PC-3 (cell line): ENCODE data around the gene HCFC2. TPM values are rescaled to one million over a fixed set of nuclear protein-coding genes. Genes with fewer than 3 reads are reported as not detected.

ENCODE experiments used
- ATAC-seq: fragments of 200-7000 bp; cut with Tn5 transposase; 2 replicates; pipeline ENCODE4 v1.9.1; 2020; ENCODE audit warnings: mild to moderate bottlenecking, moderate library complexity
- BruUV-seq: library from RNA; stranded (reverse); fragments of 400-500 nt; replicated peaks from 2 replicates; lab custom pipeline; 2021; lab: Mats Ljungman, UMichigan
- CTCF ChIA-PET: fragments of 300-600 bp; sonication (Branson Sonifier 250); formaldehyde crosslinking; loops from one replicate; lab custom pipeline; 2022; ENCODE audit warnings: antibody characterized with exemption; lab: Charles Lee
- POLR2A ChIA-PET: fragments of 300-600 bp; sonication (Branson Sonifier 250); formaldehyde crosslinking; loops from one replicate; lab custom pipeline; 2022; ENCODE audit warnings: antibody characterized with exemption; ENCODE audit not compliant: unreplicated experiment; lab: Charles Lee
- DNase-seq: peaks from one replicate; pipeline ENCODE4 v3.0.0-alpha.2; 2015
- H2AFZ ChIP-seq: fragments of 300-600 bp; sonication (generic); 2 replicates; pipeline ENCODE4 v1.6.0; 2016; ENCODE audit warnings: antibody characterized with exemption, low read length
- H3F3A ChIP-seq: fragments of 300-600 bp; sonication (generic); one replicate; pipeline ENCODE4 v1.6.0; 2017; ENCODE audit warnings: antibody characterized with exemption, low read length, control low read depth, mild to moderate bottlenecking; ENCODE audit not compliant: unreplicated experiment
- H3K27ac ChIP-seq: fragments of 300-600 bp; sonication (generic); 2 replicates; pipeline ENCODE4 v1.5.1; 2016; ENCODE audit warnings: mild to moderate bottlenecking, low read length
- H3K27me3 ChIP-seq: fragments of 300-600 bp; sonication (generic); 2 replicates; pipeline ENCODE4 v1.6.1; 2016; ENCODE audit warnings: low read length, mixed read lengths
- H3K36me3 ChIP-seq: fragments of 300-600 bp; sonication (generic); 2 replicates; pipeline ENCODE4 v1.6.1; 2016; ENCODE audit warnings: low read depth, mixed run types, low read length, mixed read lengths
- H3K4me1 ChIP-seq: fragments of 300-600 bp; sonication (generic); 2 replicates; pipeline ENCODE4 v1.5.1; 2016; ENCODE audit warnings: low read length; ENCODE audit not compliant: insufficient read depth
- H3K4me2 ChIP-seq: fragments of 300-600 bp; sonication (generic); 2 replicates; pipeline ENCODE4 v1.6.0; 2016; ENCODE audit warnings: low read length
- H3K4me3 ChIP-seq: fragments of 300-600 bp; sonication (generic); 2 replicates; pipeline ENCODE4 v1.5.1; 2016; ENCODE audit warnings: mild to moderate bottlenecking, low read length, mixed read lengths
- H3K79me2 ChIP-seq: fragments of 300-600 bp; sonication (generic); 2 replicates; pipeline ENCODE4 v1.6.1; 2017; ENCODE audit warnings: low read length, mixed read lengths
- H3K9ac ChIP-seq: fragments of 300-600 bp; sonication (generic); 2 replicates; pipeline ENCODE4 v1.6.0; 2016; ENCODE audit warnings: mild to moderate bottlenecking, low read length
- H3K9me2 ChIP-seq: fragments of 300-600 bp; sonication (generic); replicated peaks from 2 replicates; pipeline ENCODE4 v1.6.1; 2016; ENCODE audit warnings: mixed run types, low read length, mixed read lengths
- H3K9me3 ChIP-seq: fragments of 300-600 bp; sonication (generic); 2 replicates; pipeline ENCODE4 v1.6.1; 2016; ENCODE audit warnings: low read length, mixed read lengths
- H4K20me1 ChIP-seq: fragments of 300-600 bp; sonication (generic); 2 replicates; pipeline ENCODE4 v1.6.1; 2016; ENCODE audit warnings: low read length, mixed read lengths
- EZH2 ChIP-seq: fragments of 300-600 bp; sonication (generic); IDR thresholded peaks from one replicate; pipeline ENCODE4 v1.6.1; 2017; ENCODE audit warnings: antibody characterized with exemption, mild to moderate bottlenecking, low read length; ENCODE audit not compliant: unreplicated experiment
- EZH2phosphoT487 ChIP-seq: fragments of 300-600 bp; sonication (generic); IDR thresholded peaks from 2 replicates; pipeline ENCODE4 v1.6.1; 2018; ENCODE audit warnings: mild to moderate bottlenecking, antibody characterized with exemption, low read length, borderline replicate concordance
- intact Hi-C: fragments of 100-400 bp; cut with micrococcal nuclease; formaldehyde crosslinking; loops from 2 replicates; pipeline ENCODE4 v1.9.0; 2023
- total RNA-seq: library from RNA; depleted of rRNA; stranded (reverse); fragments of >200 nt; gene quantifications from 2 replicates; pipeline ENCODE4 v1.2.3, GENCODE V29; 2014
- TF ChIP-seq, protein P1 (sequence below): fragments of 300-600 bp; sonication (generic); conservative IDR thresholded peaks from 2 replicates; pipeline ENCODE4 v1.5.1; 2017; ENCODE audit warnings: antibody characterized with exemption, low read depth, mild to moderate bottlenecking, low read length

The HCFC2 gene
- total RNA-seq, 1 experiment from 2014 or later: 7.8 TPM

DNA sequence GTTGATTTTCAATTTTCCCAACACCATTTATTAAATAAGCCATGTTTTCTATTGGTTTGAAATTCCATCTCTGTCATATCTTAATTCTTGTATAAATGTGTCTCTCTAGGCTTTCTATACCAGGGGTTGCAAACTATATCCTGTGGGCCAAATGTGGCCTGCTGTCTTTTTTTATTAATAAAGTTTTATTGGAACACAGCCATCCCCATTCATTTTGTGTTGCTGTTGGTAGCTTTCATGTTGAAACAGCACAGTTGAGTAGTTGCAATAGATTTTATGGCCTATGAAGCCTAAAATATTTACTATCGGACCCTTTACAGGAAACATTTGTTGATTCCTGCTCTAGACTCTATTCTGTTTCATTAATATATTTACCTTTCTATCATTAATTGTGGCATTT lies 9.4 kb downstream of the HCFC2 start:
- Histone ChIP-seq H3K9me3 (no peaks in the 10 kb centered on the region), H3K36me3 (0 out of 2 replicates have a peak, but pooled peaks cover 3% of the 10 kb centered on the region), H3K4me1 (no peaks in the 10 kb centered on the region), H3K27me3 (no peaks in the 10 kb centered on the region), H2AFZ (no peak overlapping the region), H3K4me2 (no peak overlapping the region), H3K27ac (no peak overlapping the region), H3K4me3 (no peak overlapping the region), H4K20me1 (no peaks in the 10 kb centered on the region), H3K9me2 (no peaks in the 10 kb centered on the region), H3F3A (no peaks in the 10 kb centered on the region), H3K9ac (no peak overlapping the region), H3K79me2 (no peaks in the 10 kb centered on the region)
- ChIA-PET CTCF (no interaction called here), POLR2A (no interaction called here)
- no TSS peak for BruUV-seq
- ATAC-seq (no peak), DNase-seq (no peak)
- intact Hi-C loops: no loop called here
- TF ChIP-seq EZH2 (no peak), EZH2phosphoT487 (no peak)
- TF ChIP-seq, protein P1, sequence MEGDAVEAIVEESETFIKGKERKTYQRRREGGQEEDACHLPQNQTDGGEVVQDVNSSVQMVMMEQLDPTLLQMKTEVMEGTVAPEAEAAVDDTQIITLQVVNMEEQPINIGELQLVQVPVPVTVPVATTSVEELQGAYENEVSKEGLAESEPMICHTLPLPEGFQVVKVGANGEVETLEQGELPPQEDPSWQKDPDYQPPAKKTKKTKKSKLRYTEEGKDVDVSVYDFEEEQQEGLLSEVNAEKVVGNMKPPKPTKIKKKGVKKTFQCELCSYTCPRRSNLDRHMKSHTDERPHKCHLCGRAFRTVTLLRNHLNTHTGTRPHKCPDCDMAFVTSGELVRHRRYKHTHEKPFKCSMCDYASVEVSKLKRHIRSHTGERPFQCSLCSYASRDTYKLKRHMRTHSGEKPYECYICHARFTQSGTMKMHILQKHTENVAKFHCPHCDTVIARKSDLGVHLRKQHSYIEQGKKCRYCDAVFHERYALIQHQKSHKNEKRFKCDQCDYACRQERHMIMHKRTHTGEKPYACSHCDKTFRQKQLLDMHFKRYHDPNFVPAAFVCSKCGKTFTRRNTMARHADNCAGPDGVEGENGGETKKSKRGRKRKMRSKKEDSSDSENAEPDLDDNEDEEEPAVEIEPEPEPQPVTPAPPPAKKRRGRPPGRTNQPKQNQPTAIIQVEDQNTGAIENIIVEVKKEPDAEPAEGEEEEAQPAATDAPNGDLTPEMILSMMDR: no peak

- no peak overlapping the region for H3K4me3 ChIP-seq
- no peak for DNase-seq
- H3K27me3 ChIP-seq: no peaks in the 10 kb centered on the region
- H3F3A ChIP-seq: no peaks in the 10 kb centered on the region
- H3K9me2 ChIP-seq: no peaks in the 10 kb centered on the region
- H4K20me1 ChIP-seq: no peaks in the 10 kb centered on the region
- H2AFZ ChIP-seq: no peak overlapping the region
- H3K9ac ChIP-seq: no peak overlapping the region
- H3K27ac ChIP-seq: no peak overlapping the region
- H3K4me1 ChIP-seq: no peaks in the 10 kb centered on the region
- intact Hi-C loops: no loop called here
- no peaks in the 10 kb centered on the region for H3K9me3 ChIP-seq
- H3K36me3 ChIP-seq: peaks cover 14% of the 10 kb centered on the region; the same call in 1 of the 2 replicates
- H3K4me2 ChIP-seq: no peak overlapping the region
- ATAC-seq: no peak
- ChIA-PET POLR2A (interaction anchor here (0.6 kb wide), 1 partner anchor 115 kb away, joined by 3 read pairs; no protein-coding TSS in a partner anchor), CTCF (no interaction called here)
- TF ChIP-seq, protein P1: no peak
- TF ChIP-seq EZH2 (no peak), EZH2phosphoT487 (no peak)
- BruUV-seq: no TSS peak
- H3K79me2 ChIP-seq: no peaks in the 10 kb centered on the region
Observed at GRCh38 chr12:104079024-104079423, 14.7 kb downstream of the HCFC2 start.

- ATAC-seq (no peak), DNase-seq (no peak)
- Histone ChIP-seq H3F3A (no peaks in the 10 kb centered on the region), H3K36me3 (peaks cover 14% of the 10 kb centered on the region; the same call in 1 of the 2 replicates), H3K27me3 (no peaks in the 10 kb centered on the region), H3K9ac (no peak overlapping the region), H3K27ac (no peak overlapping the region), H3K4me1 (no peaks in the 10 kb centered on the region), H3K9me2 (no peaks in the 10 kb centered on the region), H3K79me2 (no peaks in the 10 kb centered on the region), H3K9me3 (no peaks in the 10 kb centered on the region), H4K20me1 (no peaks in the 10 kb centered on the region), H3K4me3 (no peak overlapping the region), H3K4me2 (no peak overlapping the region), H2AFZ (no peak overlapping the region)
- intact Hi-C loops: no loop called here
- TF ChIP-seq, protein P1: no peak
- no peak for TF ChIP-seq EZH2
- no peak for TF ChIP-seq EZH2phosphoT487
- ChIA-PET CTCF (no interaction called here), POLR2A (no interaction called here)
- no TSS peak for BruUV-seq
Observed at GRCh38 chr12:104080764-104081163, 16.4 kb downstream of the HCFC2 start.
